HG03521 (cell line): Measurements from ENCODE around the gene KLK7.

ENCODE experiments used
- ATAC-seq: cut with Tn5 transposase; IDR thresholded peaks from one replicate; pipeline ENCODE4 v1.9.1; 2021; ENCODE audit warnings: mild to moderate bottlenecking, moderate library complexity; ENCODE audit not compliant: unreplicated experiment

Gene KLK7

GRCh38 chr19:50939596-50939995, 44.1 kb downstream of the KLK7 start:
- no peak for ATAC-seq

DNA sequence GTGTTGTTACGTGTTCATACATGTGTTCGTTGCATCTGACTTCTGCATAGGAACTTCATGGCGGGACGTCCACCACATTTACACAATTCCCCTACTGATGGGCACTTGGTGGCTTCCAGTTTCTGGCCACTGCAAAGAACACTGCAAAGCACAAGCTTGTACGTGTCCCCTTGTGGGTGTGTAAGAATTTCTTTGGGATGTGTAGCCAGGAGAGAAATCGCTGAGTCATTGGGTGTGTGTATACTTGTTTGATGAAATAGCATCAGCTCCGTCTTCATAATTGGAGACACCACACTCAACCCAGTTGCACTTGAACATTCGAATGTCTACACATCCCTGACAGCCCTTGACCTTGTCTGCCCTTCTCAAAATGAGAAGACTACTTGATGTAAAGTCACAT, 50.1 kb downstream of the KLK7 start:
- no peak for ATAC-seq

DNA sequence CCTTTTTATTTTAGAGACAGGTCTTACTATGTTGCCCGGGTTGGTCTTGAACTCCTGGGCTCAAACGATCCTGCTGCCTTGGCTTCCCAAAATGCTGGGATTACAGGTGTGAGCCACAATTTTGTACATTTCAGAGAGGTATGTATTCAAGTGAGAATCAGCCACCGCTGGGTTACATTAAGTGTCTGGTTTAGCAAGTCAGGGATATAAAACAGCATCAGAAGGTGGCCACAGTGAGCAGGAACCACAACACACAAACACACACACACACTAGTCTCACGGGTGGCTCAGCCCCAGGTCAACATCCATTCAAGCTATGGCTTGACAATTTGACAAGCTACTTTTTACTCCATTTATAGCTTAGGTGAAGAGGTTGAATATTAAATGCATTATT, 51.0 kb downstream of the KLK7 start:
- ATAC-seq, result no peak

GRCh38 chr19:50932018-50932689, 51.6 kb downstream of the KLK7 start:
- ATAC-seq, result no peak

GRCh38 chr19:50931023-50931422, 52.7 kb downstream of the KLK7 start:
- no peak for ATAC-seq

- ATAC-seq, result no peak
Measured at GRCh38 chr19:50928831-50929230, 54.9 kb downstream of the KLK7 start.
